ENCODE measurements around the gene TEPSIN. TPM values are rescaled to one million over a fixed set of nuclear protein-coding genes. Genes with fewer than 3 reads are reported as not detected.

Gene TEPSIN
- total RNA-seq, 4 donors from 2014 or later = 21.7 to 53.7 (median 28.8) TPM

GRCh38 chr17:81282876-81283275 lies 44.0 kb upstream of the TEPSIN start:
- no peak for TF ChIP-seq CTCF (IDR thresholded peaks at IDR 0.05; ENCODE audit: low read depth)

- TF ChIP-seq CTCF (IDR thresholded peaks at IDR 0.05; ENCODE audit: low read depth) = no peak
Observed at GRCh38 chr17:81282141-81282540, 43.3 kb upstream of the TEPSIN start.

GRCh38 chr17:81280571-81280970 lies 41.7 kb upstream of the TEPSIN start:
- no peak for TF ChIP-seq CTCF (IDR thresholded peaks at IDR 0.05; ENCODE audit: low read depth)

GRCh38 chr17:81279278-81280275 lies 40.7 kb upstream of the TEPSIN start:
- no peak for TF ChIP-seq CTCF (IDR thresholded peaks at IDR 0.05; ENCODE audit: low read depth)

GRCh38 chr17:81278831-81279230 lies 40.0 kb upstream of the TEPSIN start:
- TF ChIP-seq CTCF (IDR thresholded peaks at IDR 0.05; ENCODE audit: low read depth) = no peak

GRCh38 chr17:81277946-81278693 lies 39.3 kb upstream of the TEPSIN start:
- no peak for TF ChIP-seq CTCF (IDR thresholded peaks at IDR 0.05; ENCODE audit: low read depth)

GRCh38 chr17:81277421-81277820 lies 38.6 kb upstream of the TEPSIN start:
- TF ChIP-seq CTCF (IDR thresholded peaks at IDR 0.05; ENCODE audit: low read depth) = no peak

All from subcutaneous adipose tissue (tissue), 4 donors.